Left ventricle myocardium inferior (tissue), 1 donor: ENCODE measurements around the gene HCFC1. TPM values are rescaled to one million over a fixed set of nuclear protein-coding genes. Genes with fewer than 3 reads are reported as not detected.

ENCODE experiments used
- DNase-seq: peaks from one replicate; pipeline ENCODE4 v3.0.0-alpha.2; 2020
- H3K27ac ChIP-seq: fragments of 200-600 bp; replicated peaks from 2 replicates; pipeline ENCODE4 v1.8.0; 2021
- H3K27me3 ChIP-seq: fragments of 200-600 bp; 2 replicates; pipeline ENCODE4 v1.8.0; 2021; ENCODE audit warnings: low read depth
- H3K36me3 ChIP-seq: fragments of 200-600 bp; 2 replicates; pipeline ENCODE4 v1.8.0; 2021
- H3K4me1 ChIP-seq: fragments of 200-600 bp; 2 replicates; pipeline ENCODE4 v1.8.0; 2021
- H3K4me3 ChIP-seq: fragments of 200-600 bp; 2 replicates; pipeline ENCODE4 v1.8.0; 2021; ENCODE audit warnings: mild to moderate bottlenecking, moderate library complexity
- H3K9me3 ChIP-seq: fragments of 200-600 bp; replicated peaks from 2 replicates; pipeline ENCODE4 v1.8.0; 2021
- CTCF ChIP-seq: fragments of 200-600 bp; IDR thresholded peaks from 2 replicates; pipeline ENCODE4 v1.8.0; 2021; ENCODE audit warnings: antibody characterized with exemption, mild to moderate bottlenecking, borderline replicate concordance
- intact Hi-C: fragments of 100-400 bp; cut with micrococcal nuclease; formaldehyde crosslinking; loops from one replicate; pipeline ENCODE4 v1.11.0; 2022
- total RNA-seq: library from RNA; stranded (reverse); fragmentation: NEBNext Ultra II Directional; extraction: Animal tissue kit (Norgen Biotek cat#: 25700); gene quantifications from one replicate; pipeline ENCODE4 v1.2.1, GENCODE V29; 2021
- donor health status: DM: no; HTN: yes; CAD: no; lungs with severe emphysema.

Gene HCFC1
- total RNA-seq, 1 donor from 2014 or later: 28.4 TPM

DNA sequence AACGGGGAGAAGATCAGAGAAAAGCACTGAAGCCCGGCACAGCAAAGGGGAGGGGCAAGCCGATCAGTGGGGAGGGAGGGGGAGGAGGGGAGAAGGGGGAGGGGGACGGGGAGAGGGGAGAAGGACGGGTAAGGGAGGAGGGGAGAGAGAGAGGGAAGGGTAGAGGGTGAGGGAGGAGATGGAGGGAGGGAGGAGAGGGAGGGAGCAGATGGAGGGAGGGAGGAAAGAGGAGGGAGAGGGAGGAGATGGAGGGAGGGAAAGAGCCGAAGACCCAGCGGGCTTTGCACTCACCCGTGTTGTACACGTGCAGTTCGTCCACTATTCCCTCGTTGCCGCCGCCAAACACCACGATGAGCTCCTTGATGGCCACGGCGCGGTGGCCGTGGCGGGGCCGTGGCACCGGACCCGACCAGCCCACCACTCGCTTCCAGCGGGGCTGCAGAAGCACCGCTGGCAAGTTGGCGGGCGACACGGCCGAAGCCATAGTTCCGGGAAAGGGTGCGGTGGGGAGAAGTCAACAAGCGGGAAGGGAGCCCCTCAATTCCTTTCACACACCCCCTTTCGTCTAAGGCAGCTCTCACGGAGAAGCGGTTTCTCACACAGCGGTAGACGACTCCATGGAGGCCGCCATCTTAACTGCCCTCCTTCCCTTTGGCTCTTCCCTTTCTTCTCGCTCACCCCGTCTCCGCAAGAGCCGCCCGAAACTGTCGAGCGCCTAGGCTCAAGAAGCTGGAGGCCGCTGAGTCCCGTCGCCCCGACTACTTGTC, 1.1 kb downstream of the HCFC1 start:
- peak overlapping the region; percentile 83 for H3K4me3 ChIP-seq
- H3K27ac ChIP-seq: peak overlapping the region; percentile 99
- TF ChIP-seq CTCF: no peak
- H3K4me1 ChIP-seq: peaks cover 62% of the 10 kb centered on the region
- no peaks in the 10 kb centered on the region for H3K27me3 ChIP-seq
- no peak for DNase-seq
- no peaks in the 10 kb centered on the region for H3K36me3 ChIP-seq
- intact Hi-C loops: no loop called here
- no peaks in the 10 kb centered on the region for H3K9me3 ChIP-seq

- Histone ChIP-seq H3K4me1 (peaks cover 67% of the 10 kb centered on the region), H3K36me3 (no peaks in the 10 kb centered on the region), H3K9me3 (no peaks in the 10 kb centered on the region), H3K27ac (peak overlapping the region; percentile 76), H3K27me3 (no peaks in the 10 kb centered on the region), H3K4me3 (peak overlapping the region; percentile 83)
- TF ChIP-seq CTCF: no peak
- DNase-seq: no peak
- intact Hi-C loops: no loop called here
Measured at GRCh38 chrX:153969904-153970356, 1.7 kb downstream of the HCFC1 start.

DNA sequence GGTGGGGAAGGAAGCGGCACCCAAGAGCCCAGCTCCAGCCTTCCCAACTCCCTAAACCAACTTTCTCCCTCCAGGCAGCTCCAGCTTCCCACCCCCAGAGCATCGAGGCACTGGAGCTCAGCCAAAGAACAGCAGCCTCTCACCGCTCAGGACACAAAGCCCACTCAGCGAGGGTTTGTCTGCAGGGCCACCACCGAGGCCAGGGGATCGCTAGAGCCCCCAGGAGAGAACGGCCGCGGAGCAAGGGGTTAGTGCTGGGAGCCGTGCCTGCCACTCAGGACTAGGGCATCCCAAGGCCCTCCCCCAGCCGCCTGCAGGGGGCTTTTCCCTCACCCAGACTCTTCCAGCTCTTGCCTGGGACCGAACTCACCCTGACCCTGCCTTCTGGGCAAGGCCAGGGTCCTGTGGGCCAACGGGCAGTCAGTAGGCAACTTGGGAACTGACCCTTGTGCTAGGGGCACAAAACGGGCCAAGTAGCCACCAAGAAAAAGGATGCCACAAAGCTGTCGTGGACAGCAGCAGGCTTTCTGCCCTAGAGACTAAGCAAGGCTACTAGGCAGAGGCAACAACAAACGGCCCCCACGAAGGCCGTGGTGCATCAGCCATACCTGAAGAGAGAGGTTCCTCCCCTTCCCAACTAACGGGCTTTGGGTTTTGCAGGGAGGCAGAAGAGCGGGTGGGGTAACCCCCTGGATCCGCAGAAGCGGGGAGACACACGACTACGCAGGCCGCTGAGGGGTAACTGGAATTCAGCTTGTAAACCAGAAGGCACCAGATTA, 2.3 kb downstream of the HCFC1 start:
- no peak for DNase-seq
- Histone ChIP-seq H3K27me3 (no peaks in the 10 kb centered on the region), H3K36me3 (no peaks in the 10 kb centered on the region), H3K9me3 (no peaks in the 10 kb centered on the region), H3K4me1 (peaks cover 66% of the 10 kb centered on the region), H3K27ac (peak overlapping the region; percentile 76), H3K4me3 (peak overlapping the region; percentile 83)
- intact Hi-C loops: no loop called here
- TF ChIP-seq CTCF: no peak

DNA sequence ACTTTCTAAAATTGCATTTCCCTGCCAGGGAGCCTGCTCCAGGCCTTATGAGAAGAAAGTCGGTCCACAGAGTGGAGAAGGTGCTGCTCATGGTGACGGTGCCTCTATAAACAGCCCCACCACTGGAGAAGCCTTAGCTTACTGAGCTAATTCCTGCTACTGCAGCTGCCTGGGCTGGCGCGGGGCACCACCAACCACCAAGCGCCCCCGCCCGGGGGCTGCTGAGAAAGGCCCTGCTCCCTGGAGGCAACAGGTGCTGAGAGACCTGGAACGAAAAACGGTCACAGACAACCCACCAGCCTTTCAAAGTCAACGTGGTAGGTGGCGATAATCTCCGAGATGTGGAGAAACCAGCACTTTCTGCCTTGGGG, 2.9 kb downstream of the HCFC1 start:
- H3K4me1 ChIP-seq: peaks cover 61% of the 10 kb centered on the region
- H3K36me3 ChIP-seq: peaks cover 1% of the 10 kb centered on the region
- no peaks in the 10 kb centered on the region for H3K27me3 ChIP-seq
- TF ChIP-seq CTCF: no peak
- H3K9me3 ChIP-seq: no peaks in the 10 kb centered on the region
- peak overlapping the region; percentile 76 for H3K27ac ChIP-seq
- no peak for DNase-seq
- H3K4me3 ChIP-seq: peak overlapping the region; percentile 83
- intact Hi-C loops: no loop called here

GRCh38 chrX:153968255-153968654, 3.4 kb downstream of the HCFC1 start:
- Histone ChIP-seq H3K9me3 (no peaks in the 10 kb centered on the region), H3K27me3 (no peaks in the 10 kb centered on the region), H3K27ac (peak overlapping the region; percentile 76), H3K4me1 (peaks cover 56% of the 10 kb centered on the region), H3K4me3 (peak overlapping the region; percentile 83), H3K36me3 (peaks cover 5% of the 10 kb centered on the region)
- DNase-seq: no peak
- intact Hi-C loops: no loop called here
- TF ChIP-seq CTCF: no peak
